OCI-LY7 (cell line): ENCODE results near the gene CHST11.

Source experiments
- EZH2phosphoT487 ChIP-seq: fragments of 200-600 bp; sonication (generic); IDR thresholded peaks from 2 replicates; pipeline ENCODE4 v1.6.1; 2018; ENCODE audit warnings: low read depth, borderline replicate concordance, mild to moderate bottlenecking, mixed run types, antibody characterized with exemption, low read length, moderate library complexity, mixed read lengths
- TF ChIP-seq, protein P1 (sequence below): fragments of 200-600 bp; sonication (generic); conservative IDR thresholded peaks from 2 replicates; pipeline ENCODE4 v1.5.1; 2014; ENCODE audit warnings: mild to moderate bottlenecking, antibody characterized with exemption, low read length, moderate library complexity, mixed read lengths

DNA sequence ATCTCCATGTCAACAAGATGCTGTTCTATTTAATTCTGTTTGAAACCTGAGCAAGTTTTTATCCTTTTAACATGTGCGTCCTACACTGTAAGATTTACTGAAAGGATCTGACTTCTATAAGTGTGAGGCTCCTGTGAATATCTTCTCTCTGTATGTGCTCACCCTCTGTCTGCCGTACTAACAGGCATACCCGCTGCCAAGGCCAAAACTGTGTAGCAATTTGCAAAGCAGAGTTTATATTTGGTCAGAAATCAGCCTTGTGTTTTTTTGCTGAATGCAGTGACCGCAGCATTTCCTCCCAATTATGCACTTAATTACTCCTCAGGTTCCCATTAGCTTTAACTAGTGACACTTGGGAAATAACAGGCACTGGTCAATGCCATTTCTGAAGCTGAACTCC lies 12.3 kb downstream of the CHST11 start:
- TF ChIP-seq, protein P1, sequence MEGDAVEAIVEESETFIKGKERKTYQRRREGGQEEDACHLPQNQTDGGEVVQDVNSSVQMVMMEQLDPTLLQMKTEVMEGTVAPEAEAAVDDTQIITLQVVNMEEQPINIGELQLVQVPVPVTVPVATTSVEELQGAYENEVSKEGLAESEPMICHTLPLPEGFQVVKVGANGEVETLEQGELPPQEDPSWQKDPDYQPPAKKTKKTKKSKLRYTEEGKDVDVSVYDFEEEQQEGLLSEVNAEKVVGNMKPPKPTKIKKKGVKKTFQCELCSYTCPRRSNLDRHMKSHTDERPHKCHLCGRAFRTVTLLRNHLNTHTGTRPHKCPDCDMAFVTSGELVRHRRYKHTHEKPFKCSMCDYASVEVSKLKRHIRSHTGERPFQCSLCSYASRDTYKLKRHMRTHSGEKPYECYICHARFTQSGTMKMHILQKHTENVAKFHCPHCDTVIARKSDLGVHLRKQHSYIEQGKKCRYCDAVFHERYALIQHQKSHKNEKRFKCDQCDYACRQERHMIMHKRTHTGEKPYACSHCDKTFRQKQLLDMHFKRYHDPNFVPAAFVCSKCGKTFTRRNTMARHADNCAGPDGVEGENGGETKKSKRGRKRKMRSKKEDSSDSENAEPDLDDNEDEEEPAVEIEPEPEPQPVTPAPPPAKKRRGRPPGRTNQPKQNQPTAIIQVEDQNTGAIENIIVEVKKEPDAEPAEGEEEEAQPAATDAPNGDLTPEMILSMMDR, result no peak
- TF ChIP-seq EZH2phosphoT487, result no peak
